OCI-LY1 (cell line): ENCODE measurements around the gene KCNIP2.

Experiments used
- H2AFZ ChIP-seq: fragments of 200-600 bp; sonication (generic), shearing (Covaris generic); 2 replicates; pipeline ENCODE4 v1.6.0; 2014; ENCODE audit warnings: antibody characterized with exemption, mild to moderate bottlenecking, low read length
- H3F3A ChIP-seq: fragments of 200-600 bp; sonication (generic), shearing (Covaris generic); 2 replicates; pipeline ENCODE4 v1.6.0; 2014; ENCODE audit warnings: mild to moderate bottlenecking, antibody characterized with exemption, low read length, moderate library complexity; ENCODE audit not compliant: insufficient read depth
- H3K27ac ChIP-seq: fragments of 200-600 bp; sonication (generic); 2 replicates; pipeline ENCODE4 v1.5.1; 2014; ENCODE audit warnings: low read length, mixed run types, mild to moderate bottlenecking, low read depth; ENCODE audit not compliant: poor library complexity, severe bottlenecking
- H3K27me3 ChIP-seq: fragments of 200-600 bp; sonication (generic); 2 replicates; pipeline ENCODE4 v1.6.0; 2014; ENCODE audit warnings: antibody characterized with exemption, mild to moderate bottlenecking, low read length, moderate library complexity; ENCODE audit not compliant: insufficient read depth
- H3K36me3 ChIP-seq: fragments of 200-600 bp; sonication (generic); 2 replicates; pipeline ENCODE4 v1.6.1; 2014; ENCODE audit warnings: mild to moderate bottlenecking, antibody characterized with exemption, low read length, moderate library complexity, mixed read lengths; ENCODE audit not compliant: insufficient read depth
- H3K4me1 ChIP-seq: fragments of 200-600 bp; sonication (generic); 2 replicates; pipeline ENCODE4 v1.5.1; 2014; ENCODE audit warnings: mild to moderate bottlenecking, low read length, moderate library complexity; ENCODE audit not compliant: insufficient read depth, severe bottlenecking
- H3K4me2 ChIP-seq: fragments of 200-600 bp; sonication (generic), shearing (Covaris generic); 2 replicates; pipeline ENCODE4 v1.6.1; 2014; ENCODE audit warnings: low read length
- H3K4me3 ChIP-seq: fragments of 200-600 bp; sonication (generic); 2 replicates; pipeline ENCODE4 v1.5.1; 2014; ENCODE audit warnings: low read length, low read depth, mild to moderate bottlenecking, mixed read lengths; ENCODE audit not compliant: poor library complexity, severe bottlenecking
- H3K79me2 ChIP-seq: fragments of 200-600 bp; shearing (Covaris generic); 2 replicates; pipeline ENCODE4 v1.6.1; 2016; ENCODE audit warnings: mixed run types, low read length, mixed read lengths; ENCODE audit not compliant: insufficient read depth
- H3K9ac ChIP-seq: fragments of 200-600 bp; sonication (generic), shearing (Covaris generic); 2 replicates; pipeline ENCODE4 v1.6.1; 2014; ENCODE audit warnings: mild to moderate bottlenecking, low read length, mixed read lengths
- H3K9me2 ChIP-seq: fragments of 200-600 bp; sonication (generic), shearing (Covaris generic); 2 replicates; pipeline ENCODE4 v1.6.1; 2014; ENCODE audit warnings: low read depth, mild to moderate bottlenecking, low read length, mixed read lengths
- H3K9me3 ChIP-seq: fragments of 200-600 bp; shearing (Covaris generic); 2 replicates; pipeline ENCODE4 v1.6.1; 2014; ENCODE audit warnings: low read length, mixed read lengths
- H4K20me1 ChIP-seq: fragments of 200-600 bp; sonication (generic), shearing (Covaris generic); 2 replicates; pipeline ENCODE4 v1.6.0; 2016; ENCODE audit warnings: mild to moderate bottlenecking, low read length; ENCODE audit not compliant: insufficient read depth
- CTCF ChIP-seq: fragments of 200-600 bp; sonication (generic), shearing (Covaris generic); IDR thresholded peaks from 2 replicates; pipeline ENCODE4 v1.5.1; 2017; ENCODE audit warnings: mild to moderate bottlenecking, antibody characterized with exemption, low read length, moderate library complexity, mixed read lengths
- EZH2 ChIP-seq: fragments of 200-600 bp; sonication (generic), shearing (Covaris generic); IDR thresholded peaks from 2 replicates; pipeline ENCODE4 v1.8.0; 2017; ENCODE audit warnings: borderline replicate concordance, mixed run types, mild to moderate bottlenecking, antibody characterized with exemption, low read length, moderate library complexity, mixed read lengths

The KCNIP2 gene

GRCh38 chr10:101843032-101844021 is at the start of gene KCNIP2:
Gene KCNIP2 (minus strand): TSS chr10:101843800. CDS start chr10:101843568, 232 bp downstream.
- peak within 1 kb of the TSS; percentile 79 for H3K4me2 ChIP-seq
- H3K4me3 ChIP-seq = peak within 1 kb of the TSS; percentile 63

GRCh38 chr10:101892782-101893391 is 49.3 kb upstream of the KCNIP2 start:
- H3K27ac ChIP-seq = no peak overlapping the region
- TF ChIP-seq CTCF (no peak), EZH2 (no peak)

More at GRCh38 chr10:101843032-101844021, at the start of gene KCNIP2:
- Histone ChIP-seq H4K20me1 (no peaks in the 10 kb centered on the region), H2AFZ (no peak within 1 kb of the TSS), H3F3A (no peaks in the 10 kb centered on the region), H3K27me3 (no peaks in the 10 kb centered on the region), H3K9me3 (no peaks in the 10 kb centered on the region), H3K9ac (peak within 1 kb of the TSS; percentile 47; the same call in 1 of the 2 replicates), H3K79me2 (no peaks in the 10 kb centered on the region), H3K27ac (no peak within 1 kb of the TSS), H3K36me3 (no peaks in the 10 kb centered on the region), H3K4me1 (peaks cover 25% of the 10 kb centered on the region), H3K9me2 (no peaks in the 10 kb centered on the region)
- TF ChIP-seq EZH2 (no peak), CTCF (peak; percentile 63)

GRCh38 chr10:101889256-101890210 is 45.9 kb upstream of the KCNIP2 start:
- no peaks in the 10 kb centered on the region for H3K9me3 ChIP-seq
- peak; percentile 73 for TF ChIP-seq CTCF
- no peak for TF ChIP-seq EZH2

More at GRCh38 chr10:101892782-101893391, 49.3 kb upstream of the KCNIP2 start:
- no peaks in the 10 kb centered on the region for H3K4me1 ChIP-seq
- H3K9ac ChIP-seq = no peak overlapping the region
- H3K4me2 ChIP-seq = no peak overlapping the region
- H3K9me3 ChIP-seq = no peaks in the 10 kb centered on the region
- H3K36me3 ChIP-seq = no peaks in the 10 kb centered on the region
- H3K9me2 ChIP-seq = no peaks in the 10 kb centered on the region
- H2AFZ ChIP-seq = no peak overlapping the region
- H4K20me1 ChIP-seq = no peaks in the 10 kb centered on the region
- no peaks in the 10 kb centered on the region for H3F3A ChIP-seq
- no peak overlapping the region for H3K4me3 ChIP-seq
- H3K27me3 ChIP-seq = no peaks in the 10 kb centered on the region
- no peaks in the 10 kb centered on the region for H3K79me2 ChIP-seq

More at GRCh38 chr10:101889256-101890210, 45.9 kb upstream of the KCNIP2 start:
- Histone ChIP-seq H3F3A (no peaks in the 10 kb centered on the region), H3K9ac (no peak overlapping the region), H3K27ac (no peak overlapping the region), H4K20me1 (no peaks in the 10 kb centered on the region), H3K4me3 (no peak overlapping the region), H3K4me2 (no peak overlapping the region), H3K9me2 (no peaks in the 10 kb centered on the region), H3K36me3 (no peaks in the 10 kb centered on the region), H2AFZ (no peak overlapping the region), H3K27me3 (no peaks in the 10 kb centered on the region), H3K79me2 (no peaks in the 10 kb centered on the region), H3K4me1 (no peaks in the 10 kb centered on the region)
